VCaP (cell line): ENCODE results near the gene STXBP1.

ENCODE experiments used
- H3K27ac ChIP-seq: fragments of 450-650 bp; 2 replicates; pipeline ENCODE4 v1.5.1; 2017
- TF ChIP-seq, protein P1 (sequence below): fragments of 450-650 bp; conservative IDR thresholded peaks from 2 replicates; pipeline ENCODE4 v1.5.1; 2017; ENCODE audit warnings: mild to moderate bottlenecking, moderate library complexity

The STXBP1 gene

DNA sequence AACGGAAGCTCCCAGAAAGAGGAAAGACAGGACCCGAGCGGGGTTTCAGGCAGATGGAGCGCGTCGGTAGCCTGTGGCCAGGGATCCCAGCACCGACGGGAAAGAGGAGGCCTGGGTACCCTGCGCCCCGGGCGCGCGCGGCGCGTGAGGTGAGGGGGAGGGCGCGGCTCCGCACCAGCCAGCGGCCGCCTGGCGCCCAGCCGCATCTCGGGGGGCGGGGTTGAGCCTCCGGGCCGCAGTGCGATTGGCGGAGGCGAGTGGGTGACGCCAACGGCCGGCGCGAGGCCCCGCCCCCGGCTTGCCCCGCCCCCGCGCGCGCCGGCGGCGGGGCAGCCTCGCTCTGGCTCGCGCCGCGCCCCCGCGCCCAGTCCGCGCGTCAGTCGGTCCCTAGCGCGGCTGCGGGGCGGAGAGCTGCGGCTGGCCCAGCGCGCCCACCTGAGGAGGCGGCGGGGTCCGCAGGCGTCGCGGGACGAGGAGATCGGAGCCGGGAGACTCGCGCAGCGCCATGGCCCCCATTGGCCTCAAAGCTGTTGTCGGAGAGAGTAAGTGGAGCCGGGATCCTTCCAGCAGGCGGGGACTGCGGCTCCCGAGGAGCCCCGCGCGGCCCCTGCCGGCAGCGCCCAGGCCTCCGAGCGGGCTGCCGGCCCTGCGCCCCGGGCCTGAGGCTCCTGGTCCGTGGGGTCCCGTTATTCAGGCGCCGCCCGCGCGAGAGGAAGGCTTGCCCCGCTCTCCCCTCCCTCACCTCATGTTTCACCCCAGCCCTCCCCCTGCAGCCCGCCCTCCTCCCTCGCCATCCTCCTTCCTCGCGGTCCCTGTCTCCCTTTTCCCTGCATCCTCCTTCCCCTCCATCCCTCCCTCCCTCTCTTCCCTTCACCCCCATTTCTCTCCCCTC is at the start of gene STXBP1:
Gene STXBP1, plus strand, starts transcription at position 379 of the 892 bp plus-strand sequence. Its CDS starts 127 bp downstream, at position 506.
- TF ChIP-seq, protein P1, sequence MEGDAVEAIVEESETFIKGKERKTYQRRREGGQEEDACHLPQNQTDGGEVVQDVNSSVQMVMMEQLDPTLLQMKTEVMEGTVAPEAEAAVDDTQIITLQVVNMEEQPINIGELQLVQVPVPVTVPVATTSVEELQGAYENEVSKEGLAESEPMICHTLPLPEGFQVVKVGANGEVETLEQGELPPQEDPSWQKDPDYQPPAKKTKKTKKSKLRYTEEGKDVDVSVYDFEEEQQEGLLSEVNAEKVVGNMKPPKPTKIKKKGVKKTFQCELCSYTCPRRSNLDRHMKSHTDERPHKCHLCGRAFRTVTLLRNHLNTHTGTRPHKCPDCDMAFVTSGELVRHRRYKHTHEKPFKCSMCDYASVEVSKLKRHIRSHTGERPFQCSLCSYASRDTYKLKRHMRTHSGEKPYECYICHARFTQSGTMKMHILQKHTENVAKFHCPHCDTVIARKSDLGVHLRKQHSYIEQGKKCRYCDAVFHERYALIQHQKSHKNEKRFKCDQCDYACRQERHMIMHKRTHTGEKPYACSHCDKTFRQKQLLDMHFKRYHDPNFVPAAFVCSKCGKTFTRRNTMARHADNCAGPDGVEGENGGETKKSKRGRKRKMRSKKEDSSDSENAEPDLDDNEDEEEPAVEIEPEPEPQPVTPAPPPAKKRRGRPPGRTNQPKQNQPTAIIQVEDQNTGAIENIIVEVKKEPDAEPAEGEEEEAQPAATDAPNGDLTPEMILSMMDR = peak; percentile 28; the same call in 1 of the 2 replicates

DNA sequence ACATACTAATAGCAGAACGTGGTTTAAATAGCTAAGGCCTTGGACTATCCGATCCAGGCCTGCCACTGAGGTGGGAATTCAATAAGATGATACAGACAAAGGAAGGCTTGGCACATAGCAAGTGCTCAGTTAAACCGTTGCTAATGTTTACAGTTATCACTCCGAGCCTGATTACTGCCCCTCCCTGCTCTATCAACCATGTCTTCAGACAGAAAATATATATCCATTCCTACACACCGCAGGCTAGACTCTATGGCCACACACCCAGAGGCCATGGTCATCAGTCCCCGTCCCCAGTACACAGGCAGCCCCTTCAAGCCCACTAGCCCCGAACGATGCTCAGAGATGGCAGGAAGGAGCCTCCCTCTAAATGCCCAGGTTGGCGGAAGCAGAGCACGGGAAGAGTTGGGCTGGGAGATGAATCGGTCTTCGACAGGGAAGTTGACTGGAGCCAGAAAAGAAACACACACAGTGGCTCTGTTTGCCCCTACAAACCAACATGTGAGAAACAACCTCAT is 49.7 kb upstream of the STXBP1 start:
- TF ChIP-seq, protein P1 = no peak
- peak overlapping the region; percentile 36; the same call in 1 of the 2 replicates for H3K27ac ChIP-seq

More for the DNA sequence above, at the start of gene STXBP1:
- peak within 1 kb of the TSS; percentile 77 for H3K27ac ChIP-seq

GRCh38 chr9:127562841-127563401 is 49.2 kb upstream of the STXBP1 start:
- peak overlapping the region; percentile 36; the same call in 1 of the 2 replicates for H3K27ac ChIP-seq
- TF ChIP-seq, protein P1 = no peak

DNA sequence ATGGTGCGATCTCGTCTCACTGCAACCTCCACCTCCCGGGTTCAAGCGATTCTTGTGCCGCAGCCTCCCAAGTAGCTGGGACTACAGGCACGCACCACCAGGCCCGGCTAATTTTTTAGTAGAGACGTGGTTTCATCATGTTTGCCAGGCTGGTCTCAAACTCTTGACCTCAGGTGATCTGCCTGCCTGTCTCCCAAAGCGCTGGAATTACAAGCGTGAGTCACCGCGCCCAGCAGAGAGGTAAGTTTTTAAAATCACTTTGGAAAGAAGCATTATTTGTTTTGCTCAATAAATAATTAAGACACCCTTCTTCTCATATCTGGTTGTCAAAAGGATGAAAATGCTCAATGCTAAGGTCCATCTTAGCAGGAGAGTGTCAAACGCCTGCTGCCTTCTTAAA is 48.5 kb upstream of the STXBP1 start:
- TF ChIP-seq, protein P1 = no peak
- peak overlapping the region; percentile 36; the same call in 1 of the 2 replicates for H3K27ac ChIP-seq

GRCh38 chr9:127565231-127565630 is 46.8 kb upstream of the STXBP1 start:
- TF ChIP-seq, protein P1 = no peak
- no peak overlapping the region; the same call in 1 of the 2 replicates for H3K27ac ChIP-seq

DNA sequence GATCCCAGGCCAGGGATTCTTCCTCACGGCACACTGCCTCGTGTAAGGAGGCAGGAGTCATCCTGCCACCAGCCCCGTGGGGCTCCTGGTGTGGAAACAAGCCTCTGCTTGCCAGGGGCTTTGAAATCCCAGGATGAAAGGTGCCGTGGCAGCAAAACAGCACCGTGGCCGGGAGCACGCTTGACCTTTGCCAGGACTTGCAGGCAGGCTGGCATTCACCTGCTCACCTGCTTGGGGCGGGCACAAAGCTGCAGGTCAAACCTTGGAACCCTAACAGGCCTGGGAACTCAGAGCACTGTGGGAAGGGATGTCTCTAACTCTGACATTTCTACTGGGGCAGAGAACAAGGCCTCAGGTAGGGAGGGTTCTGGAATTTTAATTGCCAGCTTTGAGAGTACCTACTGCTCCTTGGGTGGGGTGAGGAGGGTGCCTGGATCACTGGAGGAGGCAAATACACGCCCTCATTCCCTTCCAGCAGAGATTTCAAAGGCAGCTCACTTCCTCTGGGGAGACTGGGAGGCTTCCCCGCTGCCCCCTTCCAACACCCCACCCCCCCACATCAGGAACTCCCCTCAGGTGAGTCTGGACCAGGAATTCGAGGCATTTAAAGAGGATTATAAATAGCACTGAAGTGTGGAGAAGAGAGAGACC is 45.6 kb upstream of the STXBP1 start:
- TF ChIP-seq, protein P1 = no peak
- H3K27ac ChIP-seq = peak overlapping the region; percentile 100
